Mesenchymal stem cell (in vitro differentiated cells and primary cell): ENCODE data around the gene FREM1.
A peak's percentile ranks its signal among the peaks of the same experiment; 100 is the strongest.

Experiments used
- DNase-seq: peaks from one replicate; pipeline ENCODE4 v3.0.0-alpha.2; 2013
- H2AFZ ChIP-seq: one replicate; pipeline ENCODE4 v1.6.1; 2013; ENCODE audit warnings: low read depth, mild to moderate bottlenecking, control low read depth, inconsistent platforms, low read length, moderate library complexity
- H2AK5ac ChIP-seq: 2 replicates; pipeline ENCODE4 v1.6.1; 2013; ENCODE audit warnings: low read length, moderate library complexity, mild to moderate bottlenecking, inconsistent platforms; ENCODE audit not compliant: severe bottlenecking
- H2BK120ac ChIP-seq: one replicate; pipeline ENCODE4 v1.6.1; 2013; ENCODE audit warnings: low read depth, mild to moderate bottlenecking, inconsistent platforms, low read length, moderate library complexity
- H2BK12ac ChIP-seq, 2 experiments: one replicate each; pipeline ENCODE4 v1.6.1; 2013; ENCODE audit warnings: inconsistent platforms in 2 of 2, low read length in 2 of 2, mild to moderate bottlenecking in 2 of 2, moderate library complexity in 2 of 2, control low read depth in 1 of 2
- H2BK15ac ChIP-seq: one replicate; pipeline ENCODE4 v1.6.1; 2013; ENCODE audit warnings: mild to moderate bottlenecking, low read depth, inconsistent platforms; ENCODE audit not compliant: poor library complexity, severe bottlenecking
- H2BK5ac ChIP-seq: 2 replicates; pipeline ENCODE4 v1.6.1; 2013; ENCODE audit warnings: low read depth, mild to moderate bottlenecking, low read length, control low read depth, inconsistent platforms; ENCODE audit not compliant: poor library complexity, severe bottlenecking
- H3K14ac ChIP-seq, 2 experiments: one replicate each; pipeline ENCODE4 v1.6.1; 2013; ENCODE audit warnings: inconsistent platforms in 2 of 2, low read length in 2 of 2, control low read depth in 1 of 2, mild to moderate bottlenecking in 1 of 2, moderate library complexity in 1 of 2
- H3K18ac ChIP-seq, 2 experiments: one replicate each; pipeline ENCODE4 v1.6.1; 2013; ENCODE audit warnings: inconsistent platforms in 2 of 2, low read length in 2 of 2, control low read depth in 1 of 2, low read depth in 1 of 2, mild to moderate bottlenecking in 1 of 2
- H3K23ac ChIP-seq, 2 experiments: one replicate each; pipeline ENCODE4 v1.6.1; 2013; ENCODE audit warnings: inconsistent platforms in 2 of 2, low read length in 2 of 2, mild to moderate bottlenecking in 2 of 2, moderate library complexity in 2 of 2, control low read depth in 1 of 2
- H3K27ac ChIP-seq: 2 replicates; pipeline ENCODE4 v1.5.1; 2013; ENCODE audit warnings: mild to moderate bottlenecking, moderate library complexity, low read length, control low read depth, inconsistent platforms; ENCODE audit not compliant: poor library complexity, severe bottlenecking
- H3K27me3 ChIP-seq, 2 experiments: 2 replicates each; pipeline versions ENCODE4 v1.6.1 to v1.7.0; 2013; ENCODE audit warnings: low read length in 2 of 2, mild to moderate bottlenecking in 2 of 2, moderate library complexity in 2 of 2, control low read depth in 1 of 2, inconsistent platforms in 1 of 2; ENCODE audit not compliant: control insufficient read depth in 1 of 2, insufficient read depth in 1 of 2
- H3K36me3 ChIP-seq, 2 experiments: 2 replicates each; pipeline versions ENCODE4 v1.6.1 to v1.7.0; 2013; ENCODE audit warnings: low read length in 2 of 2, control low read depth in 1 of 2, inconsistent platforms in 1 of 2, low read depth in 1 of 2, mild to moderate bottlenecking in 1 of 2; ENCODE audit not compliant: insufficient read depth in 2 of 2, control insufficient read depth in 1 of 2
- H3K4ac ChIP-seq, 2 experiments: one replicate each; pipeline ENCODE4 v1.6.1; 2013; ENCODE audit warnings: inconsistent platforms in 2 of 2, low read length in 2 of 2, mild to moderate bottlenecking in 2 of 2, moderate library complexity in 2 of 2, control low read depth in 1 of 2, low read depth in 1 of 2
- H3K4me1 ChIP-seq: 2 replicates; pipeline ENCODE4 v1.6.1; 2013; ENCODE audit warnings: low read depth, low read length, control low read depth; ENCODE audit not compliant: control insufficient read depth, insufficient read depth
- H3K4me2 ChIP-seq: 2 replicates; pipeline ENCODE4 v1.6.1; 2013; ENCODE audit warnings: low read length, mild to moderate bottlenecking, inconsistent platforms; ENCODE audit not compliant: poor library complexity, severe bottlenecking
- H3K4me3 ChIP-seq, 2 experiments: 2 replicates each; pipeline versions ENCODE4 v1.5.1 to v1.7.0; 2013; ENCODE audit warnings: low read length in 2 of 2, mild to moderate bottlenecking in 2 of 2, control low read depth in 1 of 2, low read depth in 1 of 2; ENCODE audit not compliant: insufficient read depth in 1 of 2
- H3K79me1 ChIP-seq: replicated peaks from 2 replicates; pipeline ENCODE4 v1.6.1; 2013; ENCODE audit warnings: mild to moderate bottlenecking, control low read depth, low read length, inconsistent platforms; ENCODE audit not compliant: poor library complexity, severe bottlenecking
- H3K9ac ChIP-seq: 2 replicates; pipeline ENCODE4 v1.7.0; 2013; ENCODE audit warnings: mild to moderate bottlenecking, low read length, moderate library complexity
- H3K9me3 ChIP-seq: 2 replicates; pipeline ENCODE4 v1.7.0; 2013; ENCODE audit warnings: mild to moderate bottlenecking, low read length; ENCODE audit not compliant: control insufficient read depth
- H4K8ac ChIP-seq: one replicate; pipeline ENCODE4 v1.6.1; 2013; ENCODE audit warnings: inconsistent platforms, mild to moderate bottlenecking, low read length, moderate library complexity
- H4K91ac ChIP-seq: one replicate; pipeline ENCODE4 v1.6.1; 2013; ENCODE audit warnings: mild to moderate bottlenecking, low read length, inconsistent platforms
- WGBS: methylation state at CpG from one replicate; pipeline ENCODE4 v1.1.7; 2013; ENCODE audit warnings: mixed read lengths; 5-methylcytosine and 5-hydroxymethylcytosine counted together

The FREM1 gene

DNA sequence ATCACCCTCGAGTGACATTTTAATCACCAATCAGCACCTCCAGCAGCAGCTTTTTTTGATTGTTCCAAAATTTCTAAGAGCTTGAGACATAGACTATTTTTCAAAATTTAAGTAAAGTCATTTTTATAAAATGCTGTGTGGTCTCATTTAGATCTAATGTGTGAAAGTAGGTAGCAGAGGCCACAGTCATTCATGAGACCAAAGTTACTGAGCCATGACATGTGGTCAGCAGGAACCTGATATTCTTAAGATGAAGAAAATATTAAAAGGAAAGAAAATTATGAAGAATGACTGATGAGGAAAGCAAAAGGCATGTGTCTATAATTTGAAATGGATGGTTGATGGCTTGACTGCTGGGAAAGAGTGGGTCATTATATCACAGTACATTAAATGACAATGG, 7.2 kb downstream of the FREM1 start:
- no peaks in the 10 kb centered on the region for H3K79me1 ChIP-seq
- H3K27me3 ChIP-seq: no peaks in the 10 kb centered on the region
- H3K23ac ChIP-seq: no peak overlapping the region
- H3K9me3 ChIP-seq: no peaks in the 10 kb centered on the region
- no peak overlapping the region for H2BK120ac ChIP-seq
- no peak overlapping the region for H4K91ac ChIP-seq
- no peak overlapping the region for H3K27ac ChIP-seq
- H2AFZ ChIP-seq: no peak overlapping the region
- H3K36me3 ChIP-seq: no peaks in the 10 kb centered on the region
- H3K4me1 ChIP-seq: no peaks in the 10 kb centered on the region
- 100% methylated on average over 1 of the region's 1 CpG for WGBS
- no peak overlapping the region for H2BK15ac ChIP-seq
- H2BK5ac ChIP-seq: no peak overlapping the region
- no peak overlapping the region for H3K4me3 ChIP-seq
- H4K8ac ChIP-seq: no peak overlapping the region
- no peak overlapping the region for H3K4ac ChIP-seq
- no peak overlapping the region for H3K9ac ChIP-seq
- DNase-seq: no peak
- no peak overlapping the region for H2BK12ac ChIP-seq
- no peak overlapping the region for H3K18ac ChIP-seq
- H3K4me2 ChIP-seq: no peak overlapping the region
- no peak overlapping the region for H3K14ac ChIP-seq
- no peak overlapping the region for H2AK5ac ChIP-seq

DNA sequence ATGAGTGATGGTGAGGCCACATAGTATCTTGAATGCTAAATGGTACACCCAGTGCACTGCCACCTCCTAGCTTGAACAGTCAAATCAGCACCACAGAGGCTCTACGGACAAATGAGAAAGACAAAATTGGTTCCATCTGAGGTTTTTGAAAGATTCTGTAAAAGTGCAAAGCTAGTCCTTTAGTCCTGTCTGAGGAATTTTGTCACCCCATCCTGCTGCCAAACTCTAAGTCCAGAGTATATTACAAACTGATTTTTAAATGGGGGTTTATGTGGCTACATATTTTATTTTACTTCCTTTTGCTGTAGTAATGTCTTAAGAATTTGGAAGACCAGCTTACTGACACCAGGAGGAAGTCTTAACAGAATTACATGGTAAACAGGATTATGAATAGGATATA, 7.7 kb downstream of the FREM1 start:
- H3K79me1 ChIP-seq: no peaks in the 10 kb centered on the region
- H2BK12ac ChIP-seq: no peak overlapping the region
- H3K9ac ChIP-seq: no peak overlapping the region
- no peak overlapping the region for H3K18ac ChIP-seq
- no peak overlapping the region for H2BK15ac ChIP-seq
- H3K4ac ChIP-seq: no peak overlapping the region
- H2AK5ac ChIP-seq: no peak overlapping the region
- H3K9me3 ChIP-seq: no peaks in the 10 kb centered on the region
- no peak overlapping the region for H4K8ac ChIP-seq
- no peak overlapping the region for H3K23ac ChIP-seq
- H3K36me3 ChIP-seq: no peaks in the 10 kb centered on the region
- no peaks in the 10 kb centered on the region for H3K4me1 ChIP-seq
- DNase-seq: no peak
- H3K14ac ChIP-seq: no peak overlapping the region
- no peak overlapping the region for H4K91ac ChIP-seq
- no peak overlapping the region for H2AFZ ChIP-seq
- no peak overlapping the region for H2BK120ac ChIP-seq
- H2BK5ac ChIP-seq: no peak overlapping the region
- no peak overlapping the region for H3K27ac ChIP-seq
- no peak overlapping the region for H3K4me3 ChIP-seq
- WGBS: 100% methylated on average over 1 of the region's 1 CpG
- H3K27me3 ChIP-seq: no peaks in the 10 kb centered on the region
- no peak overlapping the region for H3K4me2 ChIP-seq

DNA sequence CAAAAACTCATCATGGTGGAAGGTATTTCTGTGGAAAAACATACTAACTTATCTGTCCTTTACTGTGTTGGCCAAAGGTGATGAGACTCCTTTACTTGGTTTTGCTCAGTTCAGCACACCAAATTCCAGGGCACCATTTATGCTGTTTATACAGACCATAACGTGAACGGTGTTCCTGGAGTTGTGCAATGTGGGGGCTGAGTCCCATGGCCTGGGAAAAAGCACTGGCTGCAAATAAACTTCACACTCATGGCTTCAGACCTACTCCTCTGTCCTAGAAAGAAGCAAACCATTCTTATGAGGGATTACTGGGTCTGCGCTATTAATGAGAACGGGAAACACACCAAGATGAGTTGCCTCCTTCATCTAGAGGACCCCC, 10.4 kb downstream of the FREM1 start:
- Histone ChIP-seq H3K4ac (no peak overlapping the region), H2AK5ac (no peak overlapping the region), H3K4me1 (peaks cover 2% of the 10 kb centered on the region), H2BK5ac (no peak overlapping the region), H2BK15ac (no peak overlapping the region), H3K4me3 (no peak overlapping the region), H2BK12ac (no peak overlapping the region), H4K91ac (no peak overlapping the region), H4K8ac (peak overlapping the region; percentile 49), H3K27ac (no peak overlapping the region), H3K9me3 (no peaks in the 10 kb centered on the region), H2AFZ (no peak overlapping the region), H3K23ac (no peak overlapping the region), H3K36me3 (no peaks in the 10 kb centered on the region), H3K14ac (no peak overlapping the region), H3K4me2 (no peak overlapping the region), H3K27me3 (no peaks in the 10 kb centered on the region), H2BK120ac (no peak overlapping the region), H3K18ac (peak overlapping the region in 1 of 2 experiments; percentile 50), H3K79me1 (no peaks in the 10 kb centered on the region), H3K9ac (no peak overlapping the region)
- WGBS: 68% methylated on average over 3 of the region's 4 CpGs
- no peak for DNase-seq

GRCh38 chr9:14899042-14899814, 11.0 kb downstream of the FREM1 start:
- no peak overlapping the region for H3K4me3 ChIP-seq
- H3K9ac ChIP-seq: no peak overlapping the region
- no peak overlapping the region for H4K91ac ChIP-seq
- H4K8ac ChIP-seq: no peak overlapping the region
- no peak overlapping the region for H3K27ac ChIP-seq
- H3K23ac ChIP-seq: no peak overlapping the region
- no peaks in the 10 kb centered on the region for H3K36me3 ChIP-seq
- DNase-seq: no peak
- no peaks in the 10 kb centered on the region for H3K79me1 ChIP-seq
- H2AK5ac ChIP-seq: no peak overlapping the region
- H3K4me1 ChIP-seq: peaks cover 2% of the 10 kb centered on the region
- no peak overlapping the region for H3K4ac ChIP-seq
- H2AFZ ChIP-seq: no peak overlapping the region
- H2BK15ac ChIP-seq: no peak overlapping the region
- H3K9me3 ChIP-seq: no peaks in the 10 kb centered on the region
- H3K27me3 ChIP-seq: no peaks in the 10 kb centered on the region
- WGBS: 100% methylated on average over 4 of the region's 6 CpGs
- no peak overlapping the region for H2BK12ac ChIP-seq
- no peak overlapping the region for H2BK120ac ChIP-seq
- no peak overlapping the region for H2BK5ac ChIP-seq
- no peak overlapping the region for H3K4me2 ChIP-seq
- H3K14ac ChIP-seq: no peak overlapping the region
- H3K18ac ChIP-seq: no peak overlapping the region
